GM12873 (cell line): Measurements from ENCODE around the gene ST7.

ENCODE experiments used
- CTCF ChIP-seq: IDR thresholded peaks from 2 replicates; pipeline ENCODE4 v1.5.1; 2012; ENCODE audit warnings: low read depth, mild to moderate bottlenecking, moderate library complexity, low read length, control low read depth; ENCODE audit not compliant: insufficient read depth; ENCODE audit errors: missing control alignments

The ST7 gene

GRCh38 chr7:117138495-117138894 lies 185.2 kb downstream of the ST7 start:
- no peak for TF ChIP-seq CTCF

GRCh38 chr7:117138981-117139380 lies 185.7 kb downstream of the ST7 start:
- no peak for TF ChIP-seq CTCF

- TF ChIP-seq CTCF, result no peak
Measured at GRCh38 chr7:117139397-117139984, 186.2 kb downstream of the ST7 start.

GRCh38 chr7:117140921-117141320 lies 187.6 kb downstream of the ST7 start:
- no peak for TF ChIP-seq CTCF

- no peak for TF ChIP-seq CTCF
Measured at GRCh38 chr7:117143066-117143465, 189.8 kb downstream of the ST7 start.

GRCh38 chr7:117143580-117143979 lies 190.3 kb downstream of the ST7 start:
- TF ChIP-seq CTCF, result no peak

- no peak for TF ChIP-seq CTCF
Measured at GRCh38 chr7:117145333-117145732, 192.0 kb downstream of the ST7 start.

GRCh38 chr7:117146059-117146458 lies 192.8 kb downstream of the ST7 start:
- TF ChIP-seq CTCF, result no peak
